ENCODE results near the gene PRRT4. TPM values are rescaled to one million over a fixed set of nuclear protein-coding genes. Genes with fewer than 3 reads are reported as not detected.

Gene PRRT4
- 34.4 and 34.6 TPM in 2 replicates for polyA plus RNA-seq (2013)

DNA sequence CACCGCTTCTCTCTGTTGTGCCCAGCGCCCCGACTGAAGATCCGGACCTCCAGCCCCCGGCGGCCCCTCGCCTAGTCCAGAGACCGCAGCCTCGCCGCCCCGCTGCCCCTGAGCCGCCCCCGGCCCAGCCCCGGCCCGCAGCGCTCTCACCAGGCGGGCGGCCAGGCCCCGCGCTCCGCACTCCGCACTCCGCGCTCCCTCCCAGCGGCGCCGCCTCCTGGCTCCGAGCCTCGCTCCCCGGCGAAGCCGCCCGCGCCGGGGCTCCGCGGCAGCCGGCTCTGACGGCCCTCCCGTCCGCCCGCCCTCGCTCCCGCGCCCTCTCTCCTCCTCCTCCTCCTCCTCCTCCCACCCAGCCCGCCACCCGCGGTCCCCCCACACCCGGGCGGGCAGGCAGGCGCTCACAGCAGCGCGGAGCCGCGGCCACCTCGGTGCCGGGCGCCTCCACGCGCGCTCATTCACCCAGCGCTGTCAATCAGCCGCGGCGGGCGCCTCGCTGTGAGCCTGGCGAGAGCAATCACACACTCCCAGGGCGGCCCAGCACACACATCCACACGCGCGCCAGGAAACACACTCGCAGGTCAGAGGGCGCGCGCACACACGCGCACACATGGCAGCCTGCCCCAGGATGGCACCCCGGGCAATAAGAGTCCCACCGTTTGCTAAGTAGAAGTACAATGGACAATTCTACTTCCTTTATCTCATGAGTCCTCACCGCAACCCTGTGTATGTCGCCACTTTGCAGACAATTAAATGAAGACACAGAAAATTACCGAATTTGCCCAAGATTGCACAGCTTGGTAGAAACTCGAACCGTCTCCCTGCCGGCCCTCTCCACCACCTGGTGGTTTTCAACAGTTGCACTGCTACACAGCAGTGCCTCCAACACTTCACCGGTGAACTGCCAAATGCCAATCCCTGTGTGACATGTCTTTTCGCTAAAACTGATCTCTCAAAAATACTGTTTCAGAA lies at the start of gene PRRT4:
PRRT4 (minus strand) TSS at position 280 of the 969 bp plus-strand sequence.
- Histone ChIP-seq H2AK5ac (ENCODE audit: low read length) (peak within 1 kb of the TSS; percentile 11), H3K4me2 (ENCODE audit: low read length) (peak within 1 kb of the TSS; percentile 80), H3K23ac (ENCODE audit: low read length) (no peak within 1 kb of the TSS), H2BK12ac (ENCODE audit: low read length) (peak within 1 kb of the TSS; percentile 21), H4K12ac (ENCODE audit: low read depth, low read length) (peak within 1 kb of the TSS; percentile 32), H3K9me3 (ENCODE audit: insufficient read depth, low read depth, low read length) (no peaks in the 10 kb centered on the region), H3K9ac (ENCODE audit: low read length) (peak within 1 kb of the TSS; percentile 57), H3K4me1 (ENCODE audit: control insufficient read depth in 1 of 2, insufficient read depth in 2 of 2, low read length in 2 of 2) (peaks cover 31 to 40% of the 10 kb centered on the region in 2 experiments), H3K4ac (ENCODE audit: low read depth, low read length) (peak within 1 kb of the TSS; percentile 24), H3K4me3 (ENCODE audit: low read depth, low read length) (peak within 1 kb of the TSS; percentile 94), H3K79me1 (ENCODE audit: low read length) (peaks cover 45% of the 10 kb centered on the region), H3K79me2 (ENCODE audit: control insufficient read depth, insufficient read depth, low read length, poor library complexity) (peaks cover 18% of the 10 kb centered on the region), H3K27ac (ENCODE audit: low read depth, low read length) (peak within 1 kb of the TSS; percentile 93), H3K14ac (ENCODE audit: low read length) (peak within 1 kb of the TSS; percentile 90), H4K91ac (ENCODE audit: low read depth, low read length) (peak within 1 kb of the TSS; percentile 77), H4K8ac (ENCODE audit: low read depth, low read length) (peak within 1 kb of the TSS; percentile 40), H3K36me3 (ENCODE audit: control insufficient read depth in 1 of 2, insufficient read depth in 2 of 2, low read length in 2 of 2) (peaks cover 6% of the 10 kb centered on the region in 2 experiments), H3K18ac (ENCODE audit: low read length) (peak within 1 kb of the TSS; percentile 62), H2BK5ac (ENCODE audit: low read depth, low read length, poor library complexity) (peak within 1 kb of the TSS; percentile 60), H2AFZ (ENCODE audit: insufficient read depth, low read length, poor library complexity) (peak within 1 kb of the TSS; percentile 9), H2BK120ac (ENCODE audit: insufficient read depth, low read length, poor library complexity) (peak within 1 kb of the TSS; percentile 16), H3K27me3 (ENCODE audit: insufficient read depth, low read length) (no peaks in the 10 kb centered on the region)
- WGBS (ENCODE audit: extremely low coverage, insufficient coverage, insufficient read length) = no CpG with 5 or more reads among the region's 88 CpGs
- DNase-seq = peak in 1 of 2 donors; percentile 50

DNA sequence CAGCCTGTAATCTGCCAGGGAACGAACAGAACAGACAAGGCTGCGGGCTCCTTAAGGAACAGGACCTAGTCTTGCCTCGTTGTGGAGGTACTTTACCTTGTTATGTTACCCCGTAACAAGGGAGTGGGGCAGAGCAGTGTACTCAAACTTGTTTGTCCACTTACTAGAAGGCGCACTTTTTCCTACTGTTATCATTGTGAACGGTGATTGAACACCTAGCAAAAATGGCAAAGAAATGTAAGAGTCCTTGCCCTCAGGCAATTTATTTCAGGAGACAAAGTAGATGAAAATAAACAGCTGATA lies 48.9 kb upstream of the PRRT4 start:
- H3K79me2 ChIP-seq (ENCODE audit: control insufficient read depth, insufficient read depth, low read length, poor library complexity) = peaks cover 3% of the 10 kb centered on the region
- peak; percentile 83 to 93 for DNase-seq
- peak overlapping the region; percentile 66 for H3K4me2 ChIP-seq (ENCODE audit: low read length)
- peaks cover 10% of the 10 kb centered on the region for H3K79me1 ChIP-seq (ENCODE audit: low read length)
- H2BK12ac ChIP-seq (ENCODE audit: low read length) = no peak overlapping the region
- no peak overlapping the region for H3K27ac ChIP-seq (ENCODE audit: low read depth, low read length)
- no peak overlapping the region for H2BK120ac ChIP-seq (ENCODE audit: insufficient read depth, low read length, poor library complexity)
- H3K9ac ChIP-seq (ENCODE audit: low read length) = no peak overlapping the region
- no peaks in the 10 kb centered on the region for H3K9me3 ChIP-seq (ENCODE audit: insufficient read depth, low read depth, low read length)
- peaks cover 2 to 9% of the 10 kb centered on the region in 2 experiments for H3K4me1 ChIP-seq (ENCODE audit: control insufficient read depth in 1 of 2, insufficient read depth in 2 of 2, low read length in 2 of 2)
- no peak overlapping the region for H3K4ac ChIP-seq (ENCODE audit: low read depth, low read length)
- H3K27me3 ChIP-seq (ENCODE audit: insufficient read depth, low read length) = peaks cover 18% of the 10 kb centered on the region
- H3K14ac ChIP-seq (ENCODE audit: low read length) = no peak overlapping the region
- WGBS (ENCODE audit: extremely low coverage, insufficient coverage, insufficient read length) = no CpG with 5 or more reads among the region's 6 CpGs
- H3K23ac ChIP-seq (ENCODE audit: low read length) = no peak overlapping the region
- no peak overlapping the region for H2BK5ac ChIP-seq (ENCODE audit: low read depth, low read length, poor library complexity)
- H3K36me3 ChIP-seq (ENCODE audit: control insufficient read depth in 1 of 2, insufficient read depth in 2 of 2, low read length in 2 of 2) = no peaks in the 10 kb centered on the region
- H2AK5ac ChIP-seq (ENCODE audit: low read length) = no peak overlapping the region
- peak overlapping the region; percentile 64 for H3K4me3 ChIP-seq (ENCODE audit: low read depth, low read length)
- no peak overlapping the region for H4K8ac ChIP-seq (ENCODE audit: low read depth, low read length)
- H3K18ac ChIP-seq (ENCODE audit: low read length) = no peak overlapping the region
- no peak overlapping the region for H4K91ac ChIP-seq (ENCODE audit: low read depth, low read length)
- H4K12ac ChIP-seq (ENCODE audit: low read depth, low read length) = no peak overlapping the region
- peak overlapping the region; percentile 65 for H2AFZ ChIP-seq (ENCODE audit: insufficient read depth, low read length, poor library complexity)

DNA sequence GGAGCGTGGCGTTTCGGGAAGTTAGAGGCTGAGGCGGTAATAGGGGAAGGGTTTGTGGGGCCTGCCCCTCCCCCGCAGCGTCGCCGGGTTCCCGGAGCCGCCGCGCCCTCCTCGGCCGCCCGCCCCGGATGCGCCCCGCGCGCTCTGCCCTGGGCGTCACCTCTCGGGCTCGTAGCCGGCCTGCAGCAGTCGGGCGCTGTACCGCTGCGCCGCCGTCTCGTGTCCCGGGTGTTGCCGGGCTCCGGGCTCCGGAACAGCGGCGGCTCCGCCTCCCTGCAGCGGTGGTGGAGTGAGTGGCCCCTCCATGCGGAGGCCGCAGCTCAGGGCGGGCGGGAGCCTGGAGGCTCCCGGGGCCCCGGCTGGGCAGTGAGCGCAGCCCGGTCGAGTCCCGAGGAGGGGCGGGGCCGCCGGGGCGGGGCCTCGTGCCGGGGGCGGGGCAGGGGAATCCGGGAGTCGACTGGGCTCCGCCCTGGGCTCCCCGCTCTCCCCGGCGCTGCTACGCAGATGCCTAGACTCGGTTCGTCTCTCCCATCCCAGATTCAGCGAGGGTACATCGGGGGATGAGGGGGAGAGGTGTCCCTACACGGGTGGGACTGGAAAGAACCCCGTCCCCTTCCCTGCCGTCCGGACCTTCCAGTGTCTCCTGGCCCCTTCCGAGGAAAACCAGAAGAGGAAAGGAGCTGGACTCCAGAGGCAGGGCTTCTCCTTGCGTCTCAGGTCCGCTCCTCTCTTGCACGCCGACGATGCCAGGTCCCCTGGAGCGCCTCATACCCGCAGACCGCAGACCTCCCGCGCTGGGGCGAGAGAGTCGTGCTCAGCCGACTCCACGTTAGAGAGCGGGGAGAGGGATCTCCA lies 48.3 kb upstream of the PRRT4 start, which contains the start of gene IMPDH1:
IMPDH1 (minus strand) TSS at position 387 of the 855 bp plus-strand sequence; CDS start at position 306, 81 bp downstream.
- H3K27ac ChIP-seq (ENCODE audit: low read depth, low read length) = no peak within 1 kb of the TSS
- H3K4me3 ChIP-seq (ENCODE audit: low read depth, low read length) = peak within 1 kb of the TSS; percentile 72
- no peaks in the 10 kb centered on the region for H3K9me3 ChIP-seq (ENCODE audit: insufficient read depth, low read depth, low read length)
- H3K36me3 ChIP-seq (ENCODE audit: control insufficient read depth in 1 of 2, insufficient read depth in 2 of 2, low read length in 2 of 2) = no peaks in the 10 kb centered on the region
- H2AFZ ChIP-seq (ENCODE audit: insufficient read depth, low read length, poor library complexity) = peak within 1 kb of the TSS; percentile 71
- H2AK5ac ChIP-seq (ENCODE audit: low read length) = peak within 1 kb of the TSS; percentile 38
- H3K79me2 ChIP-seq (ENCODE audit: control insufficient read depth, insufficient read depth, low read length, poor library complexity) = peaks cover 4% of the 10 kb centered on the region
- H2BK5ac ChIP-seq (ENCODE audit: low read depth, low read length, poor library complexity) = no peak within 1 kb of the TSS
- peak; percentile 48 to 71 for DNase-seq
- peaks cover 12% of the 10 kb centered on the region for H3K79me1 ChIP-seq (ENCODE audit: low read length)
- no peak within 1 kb of the TSS for H3K4ac ChIP-seq (ENCODE audit: low read depth, low read length)
- H4K12ac ChIP-seq (ENCODE audit: low read depth, low read length) = no peak within 1 kb of the TSS
- H3K14ac ChIP-seq (ENCODE audit: low read length) = peak within 1 kb of the TSS; percentile 58
- peak within 1 kb of the TSS; percentile 27 for H2BK120ac ChIP-seq (ENCODE audit: insufficient read depth, low read length, poor library complexity)
- peak within 1 kb of the TSS; percentile 29 for H4K91ac ChIP-seq (ENCODE audit: low read depth, low read length)
- H4K8ac ChIP-seq (ENCODE audit: low read depth, low read length) = peak within 1 kb of the TSS; percentile 62
- H2BK12ac ChIP-seq (ENCODE audit: low read length) = peak within 1 kb of the TSS; percentile 47
- H3K4me2 ChIP-seq (ENCODE audit: low read length) = peak within 1 kb of the TSS; percentile 78
- H3K18ac ChIP-seq (ENCODE audit: low read length) = peak within 1 kb of the TSS; percentile 4
- H3K27me3 ChIP-seq (ENCODE audit: insufficient read depth, low read length) = peaks cover 24% of the 10 kb centered on the region
- H3K23ac ChIP-seq (ENCODE audit: low read length) = no peak within 1 kb of the TSS
- H3K9ac ChIP-seq (ENCODE audit: low read length) = peak within 1 kb of the TSS; percentile 24
- WGBS (ENCODE audit: extremely low coverage, insufficient coverage, insufficient read length) = no CpG with 5 or more reads among the region's 87 CpGs
- peaks cover 5 to 13% of the 10 kb centered on the region in 2 experiments for H3K4me1 ChIP-seq (ENCODE audit: control insufficient read depth in 1 of 2, insufficient read depth in 2 of 2, low read length in 2 of 2)

All from trophoblast cell (in vitro differentiated cells and primary cell).